NCI-H345 (cell line): Measurements from ENCODE around the gene TRPV2.
"Not testable (repeated sequence)": the region's sequence is repeated elsewhere in the genome, so short reads cannot be mapped to it uniquely, and the experiment has no call there.

Source experiments
- DNase-seq: peaks from one replicate; lab custom pipeline; 2025; lab: John Stamatoyannopoulos, UW

TRPV2 gene, protein sequence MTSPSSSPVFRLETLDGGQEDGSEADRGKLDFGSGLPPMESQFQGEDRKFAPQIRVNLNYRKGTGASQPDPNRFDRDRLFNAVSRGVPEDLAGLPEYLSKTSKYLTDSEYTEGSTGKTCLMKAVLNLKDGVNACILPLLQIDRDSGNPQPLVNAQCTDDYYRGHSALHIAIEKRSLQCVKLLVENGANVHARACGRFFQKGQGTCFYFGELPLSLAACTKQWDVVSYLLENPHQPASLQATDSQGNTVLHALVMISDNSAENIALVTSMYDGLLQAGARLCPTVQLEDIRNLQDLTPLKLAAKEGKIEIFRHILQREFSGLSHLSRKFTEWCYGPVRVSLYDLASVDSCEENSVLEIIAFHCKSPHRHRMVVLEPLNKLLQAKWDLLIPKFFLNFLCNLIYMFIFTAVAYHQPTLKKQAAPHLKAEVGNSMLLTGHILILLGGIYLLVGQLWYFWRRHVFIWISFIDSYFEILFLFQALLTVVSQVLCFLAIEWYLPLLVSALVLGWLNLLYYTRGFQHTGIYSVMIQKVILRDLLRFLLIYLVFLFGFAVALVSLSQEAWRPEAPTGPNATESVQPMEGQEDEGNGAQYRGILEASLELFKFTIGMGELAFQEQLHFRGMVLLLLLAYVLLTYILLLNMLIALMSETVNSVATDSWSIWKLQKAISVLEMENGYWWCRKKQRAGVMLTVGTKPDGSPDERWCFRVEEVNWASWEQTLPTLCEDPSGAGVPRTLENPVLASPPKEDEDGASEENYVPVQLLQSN

DNA sequence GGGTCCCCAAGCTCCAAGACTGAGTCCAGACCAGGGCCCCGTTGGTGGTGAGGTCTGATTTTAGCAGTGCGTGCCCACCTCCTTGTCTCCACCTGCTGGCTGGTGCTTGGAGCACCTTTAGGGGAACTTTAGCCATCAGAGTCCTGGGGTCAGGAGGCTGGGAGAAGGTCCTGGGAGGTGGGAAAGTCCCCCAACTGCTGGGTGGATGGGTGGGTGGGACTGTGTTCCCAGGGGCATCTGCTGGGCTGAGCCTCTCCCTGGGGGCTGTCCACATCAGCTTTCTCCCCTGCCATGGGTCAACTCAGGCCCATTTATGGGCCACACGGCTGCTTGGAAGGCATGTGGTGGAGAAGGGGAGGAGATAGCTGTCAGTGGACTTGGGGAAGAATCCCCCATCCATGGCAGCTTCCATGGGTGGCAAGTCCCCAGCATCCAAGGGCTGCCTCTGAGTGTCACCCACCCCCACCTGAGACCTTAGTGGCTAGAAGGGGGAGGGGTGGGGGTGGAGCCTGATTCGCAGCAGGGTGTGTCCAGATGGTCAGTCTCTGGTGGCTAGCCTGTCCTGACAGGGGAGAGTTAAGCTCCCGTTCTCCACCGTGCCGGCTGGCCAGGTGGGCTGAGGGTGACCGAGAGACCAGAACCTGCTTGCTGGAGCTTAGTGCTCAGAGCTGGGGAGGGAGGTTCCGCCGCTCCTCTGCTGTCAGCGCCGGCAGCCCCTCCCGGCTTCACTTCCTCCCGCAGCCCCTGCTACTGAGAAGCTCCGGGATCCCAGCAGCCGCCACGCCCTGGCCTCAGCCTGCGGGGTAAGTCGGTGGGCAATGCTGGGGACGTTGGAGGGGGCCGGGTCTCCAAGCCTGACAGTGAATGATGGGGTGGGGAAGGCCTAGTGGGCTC is at the start of gene TRPV2:
TSS of gene TRPV2 (plus strand) at position 541 of the 894 bp plus-strand sequence. CDS start 2,098 bp downstream, outside the sequence.
- no peak for DNase-seq

- no peak for DNase-seq
These were observed 43.6 kb upstream of the TRPV2 start for GRCh38 chr17:16371742-16372141.

GRCh38 chr17:16374146-16374938 is 41.0 kb upstream of the TRPV2 start:
- no peak for DNase-seq

GRCh38 chr17:16377941-16378341 is 37.4 kb upstream of the TRPV2 start:
- DNase-seq: peak; percentile 1

GRCh38 chr17:16378636-16379282 is 36.6 kb upstream of the TRPV2 start:
- DNase-seq: no peak

GRCh38 chr17:16379654-16380053 is 35.7 kb upstream of the TRPV2 start:
- DNase-seq: no peak

- peak; percentile 95 for DNase-seq
These were observed 34.5 kb upstream of the TRPV2 start, which contains the start of gene UBB for GRCh38 chr17:16380640-16381495. Gene UBB (plus strand): TSS chr17:16381091. CDS start chr17:16381908, 817 bp downstream.

DNA sequence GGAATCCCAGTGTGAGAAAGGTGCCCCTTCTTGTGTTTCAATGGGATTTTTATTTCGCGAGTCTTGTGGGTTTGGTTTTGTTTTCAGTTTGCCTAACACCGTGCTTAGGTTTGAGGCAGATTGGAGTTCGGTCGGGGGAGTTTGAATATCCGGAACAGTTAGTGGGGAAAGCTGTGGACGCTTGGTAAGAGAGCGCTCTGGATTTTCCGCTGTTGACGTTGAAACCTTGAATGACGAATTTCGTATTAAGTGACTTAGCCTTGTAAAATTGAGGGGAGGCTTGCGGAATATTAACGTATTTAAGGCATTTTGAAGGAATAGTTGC is 33.9 kb upstream of the TRPV2 start:
- DNase-seq: no peak

- DNase-seq: no peak
These were observed 32.2 kb upstream of the TRPV2 start for GRCh38 chr17:16383216-16383615.

DNA sequence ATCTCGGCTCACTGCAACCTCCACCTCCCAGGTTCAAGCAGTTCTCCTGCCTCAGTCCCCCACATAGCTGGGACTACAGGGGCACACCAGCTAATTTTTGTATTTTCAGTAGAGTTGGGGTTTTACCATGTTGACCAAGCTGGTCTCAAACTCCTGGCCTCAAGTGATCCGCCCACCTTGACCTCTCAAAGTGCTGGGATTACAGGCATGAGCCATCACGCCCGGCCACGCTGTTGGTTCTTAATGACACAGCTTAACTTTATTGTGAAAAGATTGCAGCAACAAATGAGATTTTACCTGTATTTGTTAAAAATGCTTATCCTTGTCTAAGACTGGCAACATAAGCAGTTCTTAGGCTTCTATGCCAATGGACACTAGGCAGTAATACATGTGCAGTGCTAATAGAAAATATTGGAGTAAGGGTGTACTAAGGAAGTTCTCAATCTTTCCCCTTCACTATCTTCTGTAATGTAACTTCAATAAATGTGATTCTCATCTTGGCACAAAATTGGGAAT is 31.5 kb upstream of the TRPV2 start:
- DNase-seq: no peak

DNA sequence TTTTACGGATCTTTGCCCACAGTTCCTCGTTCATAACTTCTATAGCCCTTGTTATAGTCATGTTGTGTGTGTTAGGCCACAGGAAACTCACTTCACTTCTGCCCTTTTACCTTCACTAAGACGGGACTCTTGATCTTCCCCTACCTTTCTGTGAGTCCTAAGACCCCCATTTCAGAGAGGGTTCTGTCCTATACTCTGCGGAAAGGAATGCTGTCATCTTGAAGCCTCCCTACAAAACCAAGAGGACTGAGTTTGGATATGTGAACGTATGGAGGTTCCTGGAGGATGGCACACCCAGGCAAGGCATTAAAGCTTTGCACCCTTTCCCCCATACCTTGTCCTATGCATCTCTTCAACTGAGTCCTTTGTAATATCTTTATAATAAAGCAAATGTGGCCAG is 30.8 kb upstream of the TRPV2 start:
- no peak for DNase-seq

DNA sequence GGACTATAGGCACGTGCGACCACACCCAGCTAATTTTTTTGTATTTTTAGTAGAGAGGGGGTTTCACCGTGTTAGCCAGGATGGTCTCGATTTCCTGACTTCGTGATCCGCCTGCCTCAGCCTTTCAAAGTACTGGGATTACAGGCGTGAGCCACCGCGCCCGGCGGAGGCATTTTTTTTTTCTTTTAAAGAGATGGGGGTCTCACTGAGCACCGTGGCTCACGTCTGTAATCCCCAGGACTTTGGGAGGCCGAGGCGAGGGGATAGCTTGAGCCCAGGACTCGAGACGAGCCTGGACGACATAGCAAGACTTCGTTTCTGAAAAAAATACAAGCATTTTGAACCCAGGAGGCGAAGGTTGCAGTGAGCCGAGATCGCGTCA is 29.3 kb upstream of the TRPV2 start:
- DNase-seq: not testable (repeated sequence)

DNA sequence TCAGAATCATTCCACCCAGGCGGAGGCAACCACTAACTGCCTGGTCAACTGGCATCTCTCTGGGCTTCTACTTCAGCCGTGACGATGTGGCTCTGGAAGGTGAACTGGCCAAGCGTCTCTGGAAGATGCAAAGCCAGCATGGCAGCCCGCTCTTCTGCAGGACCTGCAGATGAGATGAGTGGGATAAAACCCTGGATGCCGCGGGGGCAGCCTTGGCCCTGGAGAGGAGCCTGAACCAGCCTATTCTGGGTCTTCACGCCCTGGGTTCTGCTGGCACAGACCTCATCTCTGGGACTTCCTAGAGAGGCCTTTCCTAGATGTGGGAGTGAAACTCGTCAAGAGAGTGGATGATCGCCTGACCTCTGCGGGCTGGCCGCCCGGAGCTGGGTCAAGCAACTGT is 23.9 kb upstream of the TRPV2 start:
- DNase-seq: no peak

DNA sequence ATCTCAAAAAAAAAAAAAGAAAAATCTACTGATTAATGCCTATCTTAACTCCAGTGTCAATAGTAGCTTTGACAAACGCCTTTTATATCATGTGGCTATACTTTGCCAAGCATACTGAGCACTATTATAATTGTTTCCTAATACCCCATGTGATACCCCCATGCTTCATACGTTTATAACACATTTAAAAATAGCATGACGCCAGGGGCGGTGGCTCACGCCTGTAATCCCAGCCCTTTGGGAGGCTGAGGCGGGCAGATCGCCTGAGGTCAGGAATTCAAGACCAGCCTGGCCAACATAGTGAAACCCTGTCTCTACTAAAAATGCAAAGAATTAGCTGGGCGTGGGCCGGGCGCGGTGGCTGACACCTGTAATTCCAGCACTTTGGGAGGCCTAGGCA is 22.9 kb upstream of the TRPV2 start:
- not testable (repeated sequence) for DNase-seq

- not testable (repeated sequence) for DNase-seq
These were observed 19.5 kb upstream of the TRPV2 start for GRCh38 chr17:16395887-16396286.

DNA sequence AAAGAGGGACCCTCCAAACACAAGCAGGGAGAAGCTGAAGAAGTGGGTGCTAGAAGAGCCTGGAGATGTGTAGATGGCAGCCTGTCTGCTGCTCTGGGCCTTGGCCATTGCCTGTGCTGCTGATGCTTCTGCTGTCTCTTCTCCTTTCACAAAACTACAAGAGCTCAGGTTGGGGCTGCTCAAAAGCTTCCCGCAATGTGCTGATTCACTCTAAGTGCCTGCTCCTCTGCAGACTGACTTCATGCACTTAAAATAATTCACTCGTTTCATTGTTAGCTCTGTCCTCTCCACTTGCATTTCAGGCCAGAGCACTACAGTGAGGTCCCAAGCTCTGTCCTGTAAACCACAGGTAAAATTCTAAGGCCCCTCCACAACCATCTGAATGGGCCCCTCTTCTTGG is 18.7 kb upstream of the TRPV2 start:
- not testable (repeated sequence) for DNase-seq

DNA sequence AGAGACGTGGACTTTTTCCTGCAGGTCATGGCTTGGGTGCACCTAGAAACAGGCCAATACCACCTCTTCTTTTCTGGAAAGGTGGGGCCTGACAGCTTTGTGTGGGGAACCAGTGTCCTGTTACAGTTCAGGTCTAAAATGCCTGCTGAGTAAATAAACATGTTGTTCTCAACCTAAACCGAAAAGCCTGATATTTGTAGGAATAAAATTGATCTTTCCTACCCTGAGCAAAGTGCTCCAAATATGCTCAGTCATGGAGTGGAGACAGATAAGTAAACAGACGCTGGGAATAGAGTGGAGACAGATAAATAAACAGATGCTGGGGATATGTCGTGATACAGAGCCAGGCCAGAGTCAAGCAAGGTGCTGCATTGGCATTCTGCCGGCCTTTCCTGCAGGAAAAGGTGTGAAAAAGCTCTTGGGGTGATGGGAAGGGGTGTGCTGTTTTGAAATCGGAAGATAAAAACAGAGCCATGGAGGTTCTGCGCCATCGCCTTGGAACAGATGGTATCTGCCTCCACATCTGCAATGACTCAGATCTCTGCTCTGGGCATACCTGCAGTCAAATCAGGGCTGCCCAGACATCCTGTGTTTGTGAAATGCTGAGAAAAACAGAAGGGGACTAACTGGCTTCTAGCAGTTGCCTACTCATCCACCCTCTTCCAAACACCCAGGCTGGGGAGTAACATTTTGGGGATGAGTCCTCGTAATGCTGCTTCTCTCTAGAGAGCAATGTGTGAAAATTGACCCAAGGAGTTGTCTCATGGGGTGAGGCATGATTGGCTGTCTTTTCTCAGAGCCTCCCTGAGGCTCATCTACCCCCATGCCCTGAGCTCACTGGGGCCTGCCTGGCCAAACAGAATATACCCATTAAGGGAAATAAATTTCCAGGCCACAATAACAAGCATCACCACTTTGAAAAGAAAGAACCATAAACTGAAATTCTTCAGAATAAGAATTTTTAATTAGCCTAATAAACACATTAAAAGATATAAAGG is 16.8 kb upstream of the TRPV2 start:
- DNase-seq: peak; percentile 10

DNA sequence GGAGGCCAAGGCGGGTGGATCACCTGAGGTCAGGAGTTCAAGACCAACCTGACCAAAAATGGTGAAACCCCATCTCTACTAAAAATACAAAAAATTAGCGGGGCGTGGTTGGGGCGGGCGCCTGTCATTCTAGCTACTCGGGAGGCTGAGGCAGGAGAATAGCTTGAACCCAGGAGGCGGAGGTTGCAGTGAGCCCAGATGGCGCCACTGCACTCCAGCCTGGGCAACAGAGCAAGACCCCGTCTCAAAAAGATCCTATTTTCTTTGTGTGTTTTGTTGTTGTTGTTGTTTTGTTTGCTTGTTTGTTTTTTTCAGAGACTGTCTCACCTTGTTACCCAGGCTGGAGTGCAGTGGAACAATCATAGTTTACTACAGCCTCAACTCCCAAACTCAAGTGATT is 11.5 kb upstream of the TRPV2 start:
- DNase-seq: not testable (repeated sequence)
